GM18507 (cell line): ENCODE data around the gene ZNF644.
"Not testable (repeated sequence)": the region's sequence is repeated elsewhere in the genome, so short reads cannot be mapped to it uniquely, and the experiment has no call there.

Source experiments
- DNase-seq: peaks from one replicate; pipeline ENCODE4 v3.0.0; 2011; ENCODE audit warnings: low read depth; ENCODE audit not compliant: insufficient read length; ENCODE audit errors: extremely low spot score
- FAIRE-seq: peaks from 2 replicates; lab custom pipeline; 2011; peaks lifted over from hg19 to GRCh38; lab: Jason Lieb, UNC

The ZNF644 gene

DNA sequence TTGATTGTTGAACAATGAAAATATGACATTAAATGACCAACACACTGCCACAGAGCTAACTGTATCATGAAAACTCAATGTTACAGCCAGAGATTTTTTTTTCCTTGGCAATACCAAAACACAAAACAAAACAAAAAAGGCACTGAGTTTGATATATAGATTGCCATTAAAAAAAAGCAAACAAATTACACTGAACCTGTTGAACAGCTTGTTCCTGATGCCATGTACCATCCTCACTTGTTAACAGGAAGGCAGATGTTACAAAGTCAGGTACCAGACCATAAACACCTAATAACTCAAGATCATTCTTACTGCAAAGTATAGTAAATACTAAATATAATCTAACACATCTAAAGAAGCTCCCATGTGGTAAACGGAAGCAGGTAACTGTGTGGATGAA, 75.2 kb downstream of the ZNF644 start:
- DNase-seq (no peak), FAIRE-seq (no peak)

- DNase-seq, result no peak
- no peak for FAIRE-seq
Measured at GRCh38 chr1:90945287-90945686, 76.5 kb downstream of the ZNF644 start.

DNA sequence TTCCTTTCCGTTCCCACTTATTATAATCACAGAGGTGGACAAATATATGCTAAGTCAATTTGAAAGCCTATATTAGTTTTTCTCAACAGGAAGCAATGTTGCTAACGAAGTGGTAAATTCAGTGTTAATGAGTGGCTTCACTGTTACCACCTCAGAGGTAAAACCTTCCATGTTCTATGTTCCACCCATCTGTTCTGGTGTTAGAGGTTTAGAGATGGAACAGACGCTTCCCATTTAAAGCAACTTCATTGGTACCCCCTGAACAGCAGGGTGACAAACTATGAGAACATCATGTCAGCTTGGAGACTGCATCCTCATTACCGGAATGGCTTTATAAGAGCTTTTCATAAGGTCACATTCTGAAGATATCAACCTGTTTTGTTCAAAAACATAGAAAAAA, 77.9 kb downstream of the ZNF644 start:
- FAIRE-seq (peak; percentile 12), DNase-seq (no peak)

GRCh38 chr1:90940746-90941145, 81.1 kb downstream of the ZNF644 start:
- no peak for FAIRE-seq
- no peak for DNase-seq

DNA sequence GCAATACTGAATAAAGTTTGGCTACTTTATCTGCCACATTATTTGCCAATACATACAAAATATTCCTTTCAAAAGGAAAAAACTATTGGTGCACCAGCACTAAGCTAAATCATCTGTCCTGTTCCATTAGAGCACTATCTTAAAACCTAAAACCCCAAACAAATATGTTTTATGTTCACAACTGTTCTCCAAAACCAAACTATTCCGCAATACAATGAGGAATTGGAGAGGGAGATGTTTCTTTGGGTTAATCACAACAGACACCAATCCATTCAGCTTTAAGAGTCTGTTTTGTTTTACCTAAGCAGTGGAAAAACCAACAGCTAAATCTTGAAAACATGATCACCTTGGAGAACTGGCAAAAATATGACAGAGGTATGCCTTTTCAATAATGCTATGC, 85.1 kb downstream of the ZNF644 start:
- DNase-seq (no peak), FAIRE-seq (no peak)

DNA sequence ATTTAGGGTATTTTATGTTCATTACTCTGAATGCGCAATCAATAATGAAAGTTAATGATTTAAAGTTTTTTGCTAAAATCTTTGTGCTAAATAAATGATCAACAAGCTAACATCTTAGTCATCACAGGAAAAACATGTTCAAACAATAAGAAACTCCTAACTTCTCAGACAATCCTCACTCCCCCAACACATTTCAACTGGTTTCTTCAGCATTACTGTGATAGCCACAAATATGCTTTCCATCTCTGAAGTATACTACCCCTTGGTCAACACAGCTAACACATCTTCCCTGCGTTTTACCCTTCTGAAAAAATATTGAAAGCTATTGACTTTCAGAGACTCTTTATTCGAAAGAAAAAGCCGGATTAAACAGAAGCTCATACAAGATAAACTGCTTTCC, 85.8 kb downstream of the ZNF644 start:
- DNase-seq (no peak), FAIRE-seq (no peak)

DNA sequence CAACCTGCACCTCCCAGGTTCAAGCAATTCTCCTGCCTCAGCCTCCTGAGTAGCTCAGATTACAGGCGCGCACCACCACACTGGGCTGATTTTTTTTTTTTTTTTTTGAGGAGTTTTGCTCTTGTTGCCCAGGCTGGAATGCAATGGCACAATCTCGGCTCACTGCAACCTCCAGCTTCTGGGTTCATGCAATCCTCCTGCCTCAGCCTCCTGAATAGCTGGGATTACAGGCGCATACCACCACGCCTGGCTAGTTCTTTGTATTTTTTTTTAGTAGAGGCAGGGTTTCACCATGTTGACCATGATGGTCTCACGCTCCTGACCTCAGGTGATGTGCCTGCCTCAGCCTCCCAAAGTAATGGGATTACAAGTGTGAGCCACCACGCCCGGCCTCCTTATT, 93.6 kb downstream of the ZNF644 start:
- DNase-seq, FAIRE-seq: not testable (repeated sequence)

DNA sequence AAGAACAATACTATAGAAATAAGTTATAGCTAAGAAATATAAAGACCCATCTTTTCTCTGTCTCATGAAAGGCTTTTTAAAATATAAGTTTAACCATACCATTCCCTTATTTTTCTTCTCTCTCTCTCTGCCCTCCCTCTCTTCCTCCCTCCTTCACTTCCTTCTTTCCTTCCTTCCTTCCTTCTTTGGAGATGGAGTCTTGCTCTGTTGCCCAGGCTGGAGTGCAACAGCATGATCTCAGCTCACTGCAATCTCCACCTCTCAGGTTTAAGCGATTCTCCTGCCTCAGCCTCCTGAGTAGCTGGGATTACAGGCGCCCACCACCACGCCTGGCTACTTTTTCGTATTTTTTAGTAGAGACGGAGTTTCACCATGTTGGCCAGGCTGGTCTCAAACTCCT, 94.2 kb downstream of the ZNF644 start:
- FAIRE-seq, DNase-seq: not testable (repeated sequence)

GRCh38 chr1:90926971-90927370, 94.9 kb downstream of the ZNF644 start:
- no peak for FAIRE-seq
- no peak for DNase-seq

- DNase-seq (no peak), FAIRE-seq (peak; percentile 45)
Measured at GRCh38 chr1:90925928-90926869, 95.6 kb downstream of the ZNF644 start.

DNA sequence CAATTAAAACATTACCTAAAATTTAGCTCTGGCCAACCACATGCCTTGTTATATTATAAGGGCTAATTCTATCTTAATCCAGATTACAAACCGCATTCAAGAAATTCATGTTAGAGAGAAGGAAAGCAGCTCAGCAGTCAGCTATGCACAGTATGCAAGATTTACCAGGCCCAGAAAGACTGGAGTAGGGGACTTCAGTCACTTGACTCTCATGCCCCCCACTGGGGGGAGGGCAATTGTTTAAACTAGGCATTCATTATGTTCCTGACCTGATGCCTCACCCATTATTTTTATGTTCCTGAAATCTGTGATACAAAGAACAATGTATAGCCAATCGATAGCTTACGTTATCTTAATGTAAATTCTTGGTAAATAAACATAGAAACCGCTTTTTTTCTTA, 96.9 kb downstream of the ZNF644 start:
- FAIRE-seq (no peak), DNase-seq (no peak)

DNA sequence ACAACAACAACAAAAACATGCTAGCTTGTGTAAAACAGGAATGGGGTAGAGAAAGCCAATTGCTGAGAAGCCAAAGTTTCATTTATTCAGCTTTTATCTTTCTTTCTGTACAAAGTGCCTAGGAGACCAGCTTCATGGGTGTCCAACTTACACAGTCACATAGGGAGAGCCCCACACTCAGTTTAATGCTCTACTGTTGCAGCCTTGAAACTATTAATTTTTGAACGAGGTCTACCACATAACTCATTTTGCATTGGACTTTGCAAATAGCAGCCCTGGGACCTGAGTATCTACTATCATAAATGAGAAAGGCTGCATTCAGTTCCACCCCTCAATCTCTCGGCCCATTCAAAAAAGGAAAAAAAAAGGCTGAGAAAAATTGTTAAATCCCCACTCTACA, 98.8 kb downstream of the ZNF644 start:
- DNase-seq (no peak), FAIRE-seq (no peak)

DNA sequence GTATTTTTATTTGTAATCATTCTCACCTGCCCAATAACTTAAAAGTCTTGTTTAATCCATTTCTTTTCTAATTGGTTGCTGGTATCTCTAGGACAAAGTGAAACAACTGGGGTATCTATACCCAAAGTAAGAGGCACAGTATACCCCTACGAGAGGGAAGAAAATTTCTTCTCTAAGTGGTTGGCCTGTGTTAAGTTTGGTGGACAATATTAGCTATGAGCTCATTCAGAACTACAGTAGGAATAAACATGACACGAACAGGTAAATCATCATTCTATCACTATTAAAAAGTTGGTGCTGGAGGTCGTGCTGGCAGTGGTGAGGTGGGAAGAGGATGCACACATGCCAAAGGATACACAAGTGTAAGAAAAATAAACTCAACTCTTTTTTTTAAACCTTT, 99.6 kb downstream of the ZNF644 start:
- FAIRE-seq (no peak), DNase-seq (no peak)

DNA sequence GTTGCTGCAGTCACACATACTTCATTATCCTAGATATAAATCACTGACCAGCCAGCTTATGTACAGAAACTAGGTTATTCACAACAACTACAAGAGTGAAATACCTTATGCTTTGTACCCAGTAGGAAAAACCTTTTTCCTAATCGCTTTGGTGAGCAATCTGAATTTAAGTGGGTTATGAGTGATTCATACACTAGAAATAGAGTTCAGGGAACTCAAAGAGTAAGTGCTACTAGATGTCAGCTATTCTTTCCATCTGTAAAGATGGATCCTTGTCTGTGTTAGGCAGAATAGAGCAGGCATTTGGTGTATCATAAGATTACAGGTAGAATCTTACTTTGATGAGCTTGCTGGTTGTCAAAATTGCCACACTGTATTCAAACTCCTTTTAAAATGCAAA, 101.9 kb downstream of the ZNF644 start:
- DNase-seq, result no peak
- no peak for FAIRE-seq

- peak; percentile 66 for FAIRE-seq
- no peak for DNase-seq
Measured at GRCh38 chr1:90919190-90919719, 102.6 kb downstream of the ZNF644 start.

DNA sequence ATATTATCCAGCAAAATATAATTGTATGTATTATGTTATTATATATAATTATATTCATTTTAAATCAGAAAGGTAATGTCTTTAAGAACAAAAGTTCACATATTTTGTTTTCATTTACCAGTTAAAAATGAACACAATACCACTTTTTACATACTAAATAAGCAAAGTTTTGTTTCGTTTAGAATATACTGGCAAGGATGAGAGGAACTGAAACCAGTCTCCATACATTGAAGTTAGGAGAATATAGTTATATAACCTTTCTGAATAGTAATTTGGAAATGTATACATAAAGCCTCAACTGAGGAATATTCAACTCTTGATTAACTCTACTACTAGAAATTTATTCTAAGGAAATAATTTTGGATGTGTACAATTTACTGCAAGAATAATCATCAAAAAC, 110.5 kb downstream of the ZNF644 start:
- FAIRE-seq, result no peak
- no peak for DNase-seq

DNA sequence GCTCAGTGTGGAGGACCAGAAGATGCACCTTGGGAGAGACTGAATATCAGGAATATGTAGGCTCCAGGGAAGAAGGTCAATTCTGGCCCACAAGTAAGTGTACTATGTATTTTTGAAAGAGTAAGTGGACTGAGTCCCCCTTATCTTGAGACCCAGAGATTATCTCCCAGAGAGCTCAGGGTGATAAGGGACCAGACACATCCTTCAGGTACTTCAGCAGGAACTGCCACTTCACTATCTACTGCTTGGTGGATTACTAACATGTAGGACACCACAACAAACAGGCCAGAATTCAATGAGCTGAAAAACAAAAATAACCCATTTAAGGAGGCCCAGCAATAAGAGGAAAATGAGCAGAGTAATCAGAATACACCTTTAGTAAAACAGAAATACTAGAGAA, 119.2 kb downstream of the ZNF644 start:
- FAIRE-seq (no peak), DNase-seq (no peak)

GRCh38 chr1:90899263-90899662, 122.6 kb downstream of the ZNF644 start:
- FAIRE-seq (no peak), DNase-seq (no peak)

DNA sequence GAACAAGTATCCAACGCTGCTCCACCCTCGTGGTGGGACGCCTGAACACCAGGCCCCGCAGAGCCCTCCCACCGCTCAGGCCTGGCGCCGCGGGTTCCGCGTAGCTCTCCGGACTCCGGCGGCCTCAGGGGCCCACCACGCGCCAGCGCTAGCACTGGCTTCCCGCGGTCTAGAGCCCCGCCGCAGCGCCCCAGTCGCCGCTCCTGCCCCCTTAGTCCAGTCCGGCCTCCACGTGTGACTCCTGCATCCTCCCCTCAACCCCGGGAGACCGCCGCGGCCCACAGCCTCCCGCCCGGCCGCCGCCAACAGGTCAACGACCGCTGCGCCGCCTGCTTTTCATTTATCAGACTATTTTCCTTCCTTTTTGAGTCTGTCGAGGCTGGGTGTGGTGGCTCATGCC, 128.2 kb downstream of the ZNF644 start:
- DNase-seq, FAIRE-seq: not testable (repeated sequence)

GRCh38 chr1:90892884-90893283, 129.0 kb downstream of the ZNF644 start:
- not testable (repeated sequence) for FAIRE-seq

DNA sequence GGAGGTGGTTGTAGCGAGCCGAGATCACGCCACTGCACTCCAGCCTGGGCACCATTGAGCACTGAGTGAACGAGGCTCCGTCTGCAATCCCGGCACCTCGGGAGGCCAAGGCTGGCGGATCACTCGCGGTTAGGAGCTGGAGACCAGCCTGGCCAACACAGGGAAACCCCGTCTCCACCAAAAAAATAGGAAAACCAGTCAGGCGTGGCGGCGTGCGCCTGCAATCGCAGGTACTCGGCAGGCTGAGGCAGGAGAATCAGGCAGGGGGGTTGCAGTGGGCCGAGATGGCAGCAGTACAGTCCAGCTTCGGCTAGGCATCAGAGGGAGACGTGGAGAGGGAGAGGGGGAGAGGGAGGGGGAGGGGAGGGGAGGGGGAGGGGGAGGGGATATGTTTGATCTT, 129.6 kb downstream of the ZNF644 start:
- DNase-seq, FAIRE-seq: not testable (repeated sequence)

More at GRCh38 chr1:90892884-90893283, 129.0 kb downstream of the ZNF644 start:
- DNase-seq, result not testable (repeated sequence)
